NCI-H187 treated with DMSO at 0.1 percent for 48 hours (cell line): ENCODE data around the gene PLA2G12B.
A peak's percentile ranks its signal among the peaks of the same experiment; 100 is the strongest.

Experiments used
- DNase-seq: peaks from one replicate; lab custom pipeline; 2025; lab: John Stamatoyannopoulos, UW

The PLA2G12B gene

DNA sequence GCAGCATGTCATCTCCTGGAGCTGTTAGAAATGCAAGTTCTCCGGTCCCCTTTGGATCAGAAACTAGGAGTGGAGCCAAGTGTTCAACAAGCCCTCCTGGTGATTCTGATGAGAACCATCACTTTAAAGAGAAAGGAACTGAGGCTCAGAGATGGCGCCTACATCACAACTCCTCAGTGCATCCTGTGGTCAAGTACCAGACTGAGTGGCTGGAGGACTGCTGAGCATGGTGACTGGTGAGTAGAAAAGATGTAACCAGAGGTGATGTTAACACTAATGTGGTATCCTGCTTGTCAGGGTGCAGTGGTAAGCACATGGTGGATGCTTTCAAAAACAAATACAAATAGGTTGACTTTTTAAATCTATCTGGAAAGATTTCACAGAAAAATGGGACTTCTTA is 64.5 kb downstream of the PLA2G12B start:
- no peak for DNase-seq

GRCh38 chr10:72889391-72889831 is 65.2 kb downstream of the PLA2G12B start:
- DNase-seq, result peak; percentile 4

DNA sequence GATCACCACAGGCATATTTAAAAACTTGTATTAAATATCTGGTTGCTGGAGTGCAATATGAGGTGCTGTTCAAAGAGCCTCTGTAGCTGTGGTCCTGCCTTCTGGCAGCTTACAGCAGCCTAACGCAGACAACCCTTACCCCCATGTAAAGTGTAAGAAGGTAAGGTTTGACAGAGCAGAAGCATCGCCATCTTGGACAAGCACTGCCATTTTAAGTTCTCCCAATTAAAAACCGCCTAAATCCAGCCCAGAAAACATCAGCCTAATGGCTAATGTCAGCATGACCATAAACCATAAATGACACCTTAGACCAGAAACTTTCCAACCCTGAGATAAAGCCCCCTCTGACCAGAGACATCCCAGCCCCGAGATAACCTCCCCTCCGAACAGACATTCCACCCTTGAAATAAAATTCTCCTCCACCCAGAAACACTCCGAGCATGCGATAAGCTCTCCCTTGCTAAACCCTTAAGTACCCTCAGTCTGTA is 66.4 kb downstream of the PLA2G12B start:
- no peak for DNase-seq

DNA sequence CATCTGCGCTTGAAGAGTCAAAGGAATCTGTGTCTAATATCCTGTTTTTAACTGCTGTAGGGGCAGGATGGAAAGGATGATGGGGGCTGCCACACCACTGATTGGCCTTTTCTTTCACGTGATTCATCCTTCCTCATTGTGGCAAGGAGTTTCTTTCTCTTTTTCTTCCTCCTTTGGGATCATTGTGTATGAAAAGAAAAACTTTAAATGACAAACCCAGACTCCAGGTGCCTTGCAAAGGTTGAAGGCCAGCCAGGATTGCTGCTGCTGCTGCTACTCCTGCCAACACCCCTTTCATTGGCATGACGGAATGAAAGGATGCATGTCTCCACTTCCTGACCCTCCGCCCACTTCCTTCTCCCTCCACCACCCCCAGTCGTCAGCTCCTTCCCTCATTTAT is 67.6 kb downstream of the PLA2G12B start:
- no peak for DNase-seq

GRCh38 chr10:72886621-72887020 is 68.0 kb downstream of the PLA2G12B start:
- no peak for DNase-seq

DNA sequence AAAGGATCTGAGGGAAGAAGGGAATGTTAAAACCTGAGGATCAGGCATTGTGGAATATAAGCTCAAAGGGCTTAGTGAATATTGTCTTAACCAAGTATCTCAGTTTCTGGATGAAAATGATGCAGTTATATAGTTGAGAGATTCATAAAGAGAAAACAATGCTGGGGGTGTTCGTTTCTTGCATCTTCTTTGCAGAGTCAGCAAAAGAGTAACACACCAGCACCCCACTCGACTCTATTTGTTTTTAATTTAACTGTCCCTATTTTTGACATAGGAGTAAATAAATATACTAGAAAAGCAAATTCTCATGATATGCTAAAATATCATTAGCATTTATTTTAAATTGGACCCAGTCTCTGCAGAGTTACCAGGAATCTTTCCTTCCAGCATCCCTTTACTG is 68.7 kb downstream of the PLA2G12B start:
- DNase-seq, result no peak
